ENCODE data around the gene NME9.

GRCh38 chr3:138303474-138303873 lies 26.2 kb downstream of the NME9 start:
- no peak for TF ChIP-seq POLR2A (IDR thresholded peaks at IDR 0.05; ENCODE audit: low read length)
- no peak for TF ChIP-seq GATA1 (IDR thresholded peaks at IDR 0.05; ENCODE audit: low read depth, low read length)
